Left lung (tissue), 10 donors: Measurements from ENCODE around the gene CRHBP. TPM values are rescaled to one million over a fixed set of nuclear protein-coding genes. Genes with fewer than 3 reads are reported as not detected.

ENCODE experiments used
- ATAC-seq: fragments of 200-7000 bp; cut with Tn5 transposase; one replicate; pipeline ENCODE4 v1.9.1; 2020; ENCODE audit warnings: moderate library complexity
- DNase-seq, 4 donors: peaks; one replicate each; pipeline ENCODE4 v3.0.0-alpha.2; 2013 to 2020
- H3K27ac ChIP-seq, 2 donors: fragments of 200-600 bp; sonication (generic) in 1 of 2; one replicate each; pipeline versions ENCODE4 v1.5.0 to v1.8.0; 2020 to 2021
- H3K27me3 ChIP-seq, 2 donors: fragments of 200-600 bp; sonication (generic) in 1 of 2; one replicate each; pipeline versions ENCODE4 v1.5.0 to v1.8.0; 2020 to 2021
- H3K36me3 ChIP-seq, 2 donors: fragments of 200-600 bp; sonication (generic) in 1 of 2; one replicate each; pipeline versions ENCODE4 v1.5.0 to v1.8.0; 2020 to 2021
- H3K4me1 ChIP-seq, 2 donors: fragments of 200-600 bp; one replicate each; pipeline ENCODE4 v1.8.0; 2021
- H3K4me3 ChIP-seq, 2 donors: fragments of 200-600 bp; sonication (generic) in 1 of 2; one replicate each; pipeline versions ENCODE4 v1.5.0 to v1.8.0; 2020 to 2021; ENCODE audit warnings: mild to moderate bottlenecking in 1 of 2
- H3K9me3 ChIP-seq, 2 donors: fragments of 200-600 bp; sonication (generic) in 1 of 2; one replicate each; pipeline versions ENCODE4 v1.5.0 to v1.8.0; 2020 to 2021
- CTCF ChIP-seq, 2 donors: fragments of 200-600 bp; sonication (generic) in 1 of 2; IDR thresholded peaks; one replicate each; pipeline versions ENCODE4 v1.5.0 to v1.8.0; 2021; ENCODE audit warnings: antibody characterized with exemption in 2 of 2
- intact Hi-C, 2 donors: fragments of 100-400 bp; cut with DNase I; formaldehyde crosslinking; loops; one replicate each; pipeline versions ENCODE4 v1.11.2 to v1.14.2; 2022
- polyA plus RNA-seq, 6 donors: library from polyadenylated mRNA; unstranded; fragments of 120-200 nt; gene quantifications; one replicate each; pipeline ENCODE4 v1.2.1, GENCODE V29; 2013; ENCODE audit not compliant: insufficient read length in 6 of 6
- total RNA-seq, 2 donors: library from RNA; stranded (reverse); fragmentation: NEBNext Ultra II Directional; extraction: Animal tissue kit (Norgen Biotek cat#: 25700); gene quantifications; one replicate each; pipeline ENCODE4 v1.2.1, GENCODE V29; 2021
- donor health status: DM: no; HTN: yes; CAD: no.
- donor health status: DM: no; HTN: no; CAD: no.

The CRHBP gene
- total and polyA plus RNA-seq, 8 donors = 0.22 to 0.72 (median 0.50) TPM; not detected in 2

- no peak overlapping the region for H3K4me3 ChIP-seq
- ATAC-seq = no peak
- TF ChIP-seq CTCF (IDR thresholded peaks at IDR 0.05) = no peak
- peaks cover 0 to 3% of the 10 kb centered on the region in 2 donors for H3K4me1 ChIP-seq
- H3K27me3 ChIP-seq = peaks cover 0 to 5% of the 10 kb centered on the region in 2 donors
- H3K36me3 ChIP-seq = no peaks in the 10 kb centered on the region
- H3K9me3 ChIP-seq = no peaks in the 10 kb centered on the region
- intact Hi-C loops = no loop called here
- H3K27ac ChIP-seq = no peak overlapping the region
- no peak for DNase-seq
Measured at GRCh38 chr5:77003246-77003645, 50.4 kb downstream of the CRHBP start.

GRCh38 chr5:77006124-77006523 is 53.3 kb downstream of the CRHBP start:
- DNase-seq (no peak), ATAC-seq (no peak)
- intact Hi-C loops = no loop called here

GRCh38 chr5:77008413-77008812 is 55.6 kb downstream of the CRHBP start:
- Histone ChIP-seq H3K9me3 (no peaks in the 10 kb centered on the region), H3K36me3 (no peaks in the 10 kb centered on the region), H3K27me3 (no peaks in the 10 kb centered on the region), H3K4me1 (no peaks in the 10 kb centered on the region), H3K4me3 (no peak overlapping the region), H3K27ac (no peak overlapping the region)
- DNase-seq = no peak
- no peak for ATAC-seq
- TF ChIP-seq CTCF (IDR thresholded peaks at IDR 0.05) = no peak
- intact Hi-C loops = no loop called here

More at GRCh38 chr5:77006124-77006523, 53.3 kb downstream of the CRHBP start:
- no peak for TF ChIP-seq CTCF (IDR thresholded peaks at IDR 0.05)
- H3K4me3 ChIP-seq = no peak overlapping the region
- no peaks in the 10 kb centered on the region for H3K4me1 ChIP-seq
- H3K27ac ChIP-seq = no peak overlapping the region
- no peaks in the 10 kb centered on the region for H3K36me3 ChIP-seq
- no peaks in the 10 kb centered on the region for H3K9me3 ChIP-seq
- H3K27me3 ChIP-seq = peaks cover 0 to 5% of the 10 kb centered on the region in 2 donors

- DNase-seq (no peak), ATAC-seq (no peak)
- TF ChIP-seq CTCF (IDR thresholded peaks at IDR 0.05) = no peak
- Histone ChIP-seq H3K9me3 (no peaks in the 10 kb centered on the region), H3K27me3 (no peaks in the 10 kb centered on the region), H3K4me1 (no peaks in the 10 kb centered on the region), H3K4me3 (no peak overlapping the region), H3K36me3 (no peaks in the 10 kb centered on the region), H3K27ac (no peak overlapping the region)
- intact Hi-C loops = no loop called here
Measured at GRCh38 chr5:77010243-77010642, 57.4 kb downstream of the CRHBP start.

- no peaks in the 10 kb centered on the region for H3K4me1 ChIP-seq
- TF ChIP-seq CTCF (IDR thresholded peaks at IDR 0.05) = no peak
Measured at GRCh38 chr5:77011498-77011897, 58.7 kb downstream of the CRHBP start.

More at GRCh38 chr5:77011498-77011897, 58.7 kb downstream of the CRHBP start:
- Histone ChIP-seq H3K9me3 (no peaks in the 10 kb centered on the region), H3K27me3 (no peaks in the 10 kb centered on the region), H3K4me3 (no peak overlapping the region), H3K27ac (no peak overlapping the region), H3K36me3 (no peaks in the 10 kb centered on the region)
- intact Hi-C loops = no loop called here
- DNase-seq (no peak), ATAC-seq (no peak)
